ENCODE results near the gene FNBP1L. TPM values are rescaled to one million over a fixed set of nuclear protein-coding genes. Genes with fewer than 3 reads are reported as not detected.

FNBP1L gene
- total RNA-seq, 1 donor from 2014 or later, result 78.6 TPM

DNA sequence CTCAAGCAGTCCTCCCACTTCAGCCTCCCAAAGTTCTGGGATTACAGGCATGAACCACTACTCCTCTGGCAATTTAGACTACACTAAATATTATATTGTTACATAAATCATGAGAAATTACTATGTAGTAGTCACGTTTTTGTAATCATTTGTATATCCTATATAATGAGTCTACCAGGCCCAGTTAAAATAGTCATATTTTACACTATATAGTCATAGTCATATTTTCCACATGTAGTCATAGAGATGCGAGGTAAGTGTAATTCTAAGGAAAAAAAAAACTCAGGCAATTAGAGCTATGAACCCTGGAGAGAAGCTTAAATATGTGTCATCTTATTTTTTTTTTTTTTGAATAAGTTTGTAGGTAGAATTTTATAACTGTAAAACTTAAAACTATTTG lies 90.0 kb downstream of the FNBP1L start:
- Histone ChIP-seq H3K36me3 (ENCODE audit: control insufficient read depth, insufficient read depth, low read length) (no peaks in the 10 kb centered on the region), H3K27me3 (ENCODE audit: control insufficient read depth, insufficient read depth, low read length) (no peaks in the 10 kb centered on the region), H3K4me3 (ENCODE audit: low read depth, low read length) (no peak overlapping the region)
- TF ChIP-seq, protein P1, sequence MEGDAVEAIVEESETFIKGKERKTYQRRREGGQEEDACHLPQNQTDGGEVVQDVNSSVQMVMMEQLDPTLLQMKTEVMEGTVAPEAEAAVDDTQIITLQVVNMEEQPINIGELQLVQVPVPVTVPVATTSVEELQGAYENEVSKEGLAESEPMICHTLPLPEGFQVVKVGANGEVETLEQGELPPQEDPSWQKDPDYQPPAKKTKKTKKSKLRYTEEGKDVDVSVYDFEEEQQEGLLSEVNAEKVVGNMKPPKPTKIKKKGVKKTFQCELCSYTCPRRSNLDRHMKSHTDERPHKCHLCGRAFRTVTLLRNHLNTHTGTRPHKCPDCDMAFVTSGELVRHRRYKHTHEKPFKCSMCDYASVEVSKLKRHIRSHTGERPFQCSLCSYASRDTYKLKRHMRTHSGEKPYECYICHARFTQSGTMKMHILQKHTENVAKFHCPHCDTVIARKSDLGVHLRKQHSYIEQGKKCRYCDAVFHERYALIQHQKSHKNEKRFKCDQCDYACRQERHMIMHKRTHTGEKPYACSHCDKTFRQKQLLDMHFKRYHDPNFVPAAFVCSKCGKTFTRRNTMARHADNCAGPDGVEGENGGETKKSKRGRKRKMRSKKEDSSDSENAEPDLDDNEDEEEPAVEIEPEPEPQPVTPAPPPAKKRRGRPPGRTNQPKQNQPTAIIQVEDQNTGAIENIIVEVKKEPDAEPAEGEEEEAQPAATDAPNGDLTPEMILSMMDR (IDR thresholded peaks at IDR 0.05; ENCODE audit: insufficient read depth, low read length, poor library complexity, severe bottlenecking), result no peak
- DNase-seq (ENCODE audit: low read depth), result no peak

DNA sequence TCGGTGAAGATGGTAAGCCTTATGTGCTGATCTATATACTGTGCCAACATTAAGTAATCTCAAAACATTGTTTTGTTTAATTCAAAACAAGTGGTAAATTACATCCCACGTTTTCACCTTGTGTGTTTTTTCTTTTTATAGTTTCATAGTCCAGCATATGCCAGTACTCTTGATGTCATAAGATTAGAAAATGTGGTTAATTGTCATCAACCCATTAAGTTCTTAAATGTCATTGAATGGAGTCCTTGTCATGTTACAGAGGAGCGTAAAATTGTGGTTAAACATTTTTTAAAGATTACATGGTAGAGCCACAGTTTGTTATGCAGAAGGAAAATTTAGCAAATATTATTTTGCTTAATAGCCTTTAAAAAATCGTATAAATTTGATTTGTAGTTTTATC lies 93.1 kb downstream of the FNBP1L start:
- Histone ChIP-seq H3K27me3 (ENCODE audit: control insufficient read depth, insufficient read depth, low read length) (no peaks in the 10 kb centered on the region), H3K36me3 (ENCODE audit: control insufficient read depth, insufficient read depth, low read length) (no peaks in the 10 kb centered on the region), H3K4me3 (ENCODE audit: low read depth, low read length) (no peak overlapping the region)
- DNase-seq (ENCODE audit: low read depth), result no peak
- TF ChIP-seq, protein P1 (IDR thresholded peaks at IDR 0.05; ENCODE audit: insufficient read depth, low read length, poor library complexity, severe bottlenecking), result no peak

DNA sequence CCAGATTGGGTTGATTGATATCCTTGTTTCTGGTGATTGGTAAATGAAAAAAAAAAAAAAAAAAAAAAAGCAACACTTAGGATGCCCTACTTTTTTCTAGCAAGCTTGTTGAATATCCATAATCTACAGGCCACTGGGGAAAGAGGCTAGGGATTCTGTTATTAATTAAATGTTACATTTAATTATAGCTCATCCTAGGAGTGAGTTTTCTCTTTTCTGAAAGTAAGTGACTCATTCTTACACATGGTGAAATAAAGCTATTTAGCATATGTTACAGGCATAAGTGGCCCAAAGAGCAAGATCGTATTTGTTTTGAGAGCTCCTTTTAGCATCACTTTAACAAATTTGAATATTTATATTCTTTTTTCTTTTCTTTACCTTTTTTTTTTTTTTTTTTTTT lies 94.5 kb downstream of the FNBP1L start:
- Histone ChIP-seq H3K27me3 (ENCODE audit: control insufficient read depth, insufficient read depth, low read length) (no peaks in the 10 kb centered on the region), H3K4me3 (ENCODE audit: low read depth, low read length) (no peak overlapping the region), H3K36me3 (ENCODE audit: control insufficient read depth, insufficient read depth, low read length) (no peaks in the 10 kb centered on the region)
- TF ChIP-seq, protein P1 (IDR thresholded peaks at IDR 0.05; ENCODE audit: insufficient read depth, low read length, poor library complexity, severe bottlenecking), result no peak
- DNase-seq (ENCODE audit: low read depth), result no peak

DNA sequence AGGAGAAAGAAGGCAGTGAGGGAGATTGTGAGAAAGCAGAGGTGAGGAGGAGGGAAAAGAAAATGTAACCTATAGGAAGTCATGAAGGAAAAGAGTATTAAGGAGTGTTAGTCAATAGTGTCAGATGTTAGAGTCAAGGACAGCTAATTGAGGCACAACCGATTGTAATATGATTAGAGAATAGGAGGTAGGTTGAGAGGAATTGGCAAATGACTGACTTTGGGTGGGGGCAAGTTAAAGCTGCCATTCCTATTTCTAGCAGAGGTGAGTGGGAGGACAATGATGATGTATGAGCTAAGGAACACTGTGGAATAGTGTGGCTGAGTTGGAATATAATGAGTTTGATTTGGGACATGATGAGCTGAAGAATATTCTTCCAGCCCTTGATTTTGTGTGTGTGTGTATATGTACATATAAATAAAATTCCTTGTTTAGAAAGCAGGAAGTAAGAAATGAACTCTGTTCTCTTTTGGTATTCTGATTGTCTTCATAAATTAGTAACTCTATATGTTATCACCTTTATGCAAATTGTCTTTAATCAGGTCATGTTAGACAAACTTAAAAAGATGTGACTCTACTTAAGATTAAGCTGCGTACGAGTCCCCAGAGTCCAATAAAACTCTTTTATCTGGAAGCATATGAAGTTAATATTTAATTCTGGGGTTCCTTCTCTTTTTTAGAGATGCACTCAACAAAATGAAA lies 98.4 kb downstream of the FNBP1L start:
- H3K4me3 ChIP-seq (ENCODE audit: low read depth, low read length), result no peak overlapping the region
- H3K27me3 ChIP-seq (ENCODE audit: control insufficient read depth, insufficient read depth, low read length), result no peaks in the 10 kb centered on the region
- TF ChIP-seq, protein P1 (IDR thresholded peaks at IDR 0.05; ENCODE audit: insufficient read depth, low read length, poor library complexity, severe bottlenecking), result no peak
- DNase-seq (ENCODE audit: low read depth), result no peak
- no peaks in the 10 kb centered on the region for H3K36me3 ChIP-seq (ENCODE audit: control insufficient read depth, insufficient read depth, low read length)

DNA sequence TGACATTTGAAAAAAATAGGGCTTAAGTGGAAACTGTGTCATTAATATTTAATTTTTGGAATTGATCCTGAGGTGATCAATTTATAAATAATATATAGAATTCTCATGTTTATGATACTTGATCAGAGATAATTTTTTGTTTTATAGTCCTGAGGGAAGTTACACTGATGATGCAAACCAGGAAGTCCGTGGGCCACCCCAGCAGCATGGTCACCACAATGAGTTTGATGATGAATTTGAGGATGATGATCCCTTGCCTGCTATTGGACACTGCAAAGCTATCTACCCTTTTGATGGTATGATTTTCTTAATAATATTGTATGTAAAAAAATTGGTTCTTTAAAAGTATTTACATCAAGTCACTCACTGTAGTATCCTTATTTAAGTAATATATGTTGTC lies 101.2 kb downstream of the FNBP1L start:
- H3K36me3 ChIP-seq (ENCODE audit: control insufficient read depth, insufficient read depth, low read length), result peaks cover 3% of the 10 kb centered on the region
- no peak overlapping the region for H3K4me3 ChIP-seq (ENCODE audit: low read depth, low read length)
- no peak for DNase-seq (ENCODE audit: low read depth)
- no peaks in the 10 kb centered on the region for H3K27me3 ChIP-seq (ENCODE audit: control insufficient read depth, insufficient read depth, low read length)
- TF ChIP-seq, protein P1 (IDR thresholded peaks at IDR 0.05; ENCODE audit: insufficient read depth, low read length, poor library complexity, severe bottlenecking), result no peak

DNA sequence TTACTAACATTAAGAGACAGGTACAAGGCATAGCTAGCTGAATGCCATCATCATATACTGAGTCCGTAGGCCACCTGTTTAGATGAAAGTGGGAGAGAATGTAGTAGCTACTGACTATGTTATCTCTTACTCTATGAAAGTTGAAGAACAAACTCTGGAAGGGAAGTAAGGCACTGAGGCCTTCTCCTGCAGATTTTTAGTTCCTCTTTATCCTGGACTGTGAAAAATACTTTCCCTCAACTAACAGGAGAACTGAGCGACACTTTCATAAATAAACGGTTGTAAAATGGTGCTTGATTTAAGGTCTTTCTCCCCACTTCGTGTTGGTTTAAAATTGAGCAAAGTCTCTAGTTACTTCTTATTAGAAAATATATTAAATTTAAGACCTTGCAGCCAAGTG lies 101.9 kb downstream of the FNBP1L start:
- H3K27me3 ChIP-seq (ENCODE audit: control insufficient read depth, insufficient read depth, low read length), result no peaks in the 10 kb centered on the region
- TF ChIP-seq, protein P1 (IDR thresholded peaks at IDR 0.05; ENCODE audit: insufficient read depth, low read length, poor library complexity, severe bottlenecking), result no peak
- peaks cover 3% of the 10 kb centered on the region for H3K36me3 ChIP-seq (ENCODE audit: control insufficient read depth, insufficient read depth, low read length)
- H3K4me3 ChIP-seq (ENCODE audit: low read depth, low read length), result no peak overlapping the region
- DNase-seq (ENCODE audit: low read depth), result no peak
